ENCODE data around the gene RPP25L.

DNA sequence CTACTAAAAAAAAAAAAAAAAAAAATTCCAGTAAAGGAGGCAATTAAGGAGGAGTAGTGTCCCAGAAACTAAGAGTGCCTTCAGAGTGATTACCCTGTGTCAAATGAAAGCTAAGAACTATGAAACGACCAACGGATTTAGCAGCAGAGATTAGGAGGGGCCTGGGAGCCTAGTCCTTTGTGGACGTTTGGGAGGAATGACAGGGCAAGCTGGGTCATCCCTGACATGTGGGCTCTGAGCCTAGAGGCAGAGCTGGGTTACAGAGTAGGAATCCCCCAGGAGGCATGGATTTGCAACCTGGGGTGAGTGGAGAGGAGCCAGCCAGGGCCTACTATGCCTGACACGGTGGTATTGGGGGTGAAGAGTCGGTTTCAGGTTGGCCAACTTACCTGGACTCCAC is 21.3 kb upstream of the RPP25L start:
- TF ChIP-seq CTCF (IDR thresholded peaks at IDR 0.05) (no peak), POLR2A (IDR thresholded peaks at IDR 0.05) (no peak)

Data from esophagus squamous epithelium (tissue), 4 donors.